Prostate gland (tissue), 2 donors: ENCODE data around the gene GLIS1.

Experiments used
- CTCF ChIP-seq, 4 experiments: fragments of 200-600 bp in 2 of 4; fragments of 450-650 bp in 2 of 4; sonication (generic) in 2 of 4; IDR thresholded peaks; 1 replicate in 3 of 4; 2 replicates in 1 of 4; pipeline ENCODE4 v1.5.1; 2016 to 2019; ENCODE audit warnings: antibody characterized with exemption in 4 of 4, mild to moderate bottlenecking in 2 of 4, moderate library complexity in 2 of 4
- POLR2AphosphoS5 ChIP-seq: sonication (generic); formaldehyde crosslinking; IDR thresholded peaks from one replicate; pipeline ENCODE4 v1.6.1; 2017; ENCODE audit warnings: antibody characterized with exemption

DNA sequence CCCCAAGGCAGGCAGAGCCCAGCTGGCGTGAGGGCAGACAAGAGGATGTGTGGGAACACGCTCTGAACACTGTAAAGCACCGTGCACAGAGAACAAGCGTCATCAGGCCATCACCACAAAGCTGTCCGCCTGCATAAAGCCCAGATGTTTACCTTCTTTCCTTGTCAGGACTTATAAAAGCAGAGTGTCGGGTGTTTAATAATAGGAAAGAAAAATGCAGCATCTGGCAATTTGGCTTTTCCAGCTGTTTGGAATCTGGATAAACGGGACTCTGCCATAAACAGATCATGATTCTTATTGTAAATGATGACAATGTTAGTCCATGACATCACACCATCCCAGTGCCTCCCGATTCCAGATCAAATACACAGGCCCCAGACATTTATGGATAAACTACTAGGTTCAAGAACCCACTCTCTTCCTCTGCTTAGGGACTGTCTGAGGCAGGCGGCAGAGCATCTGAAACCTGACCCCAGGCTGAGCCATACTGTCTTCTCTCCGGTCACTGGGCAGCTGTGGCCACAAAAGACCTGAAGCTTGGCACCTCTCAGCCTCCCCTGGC is 4.2 kb downstream of the GLIS1 start:
- TF ChIP-seq CTCF (IDR thresholded peaks at IDR 0.05): no peak
- TF ChIP-seq POLR2AphosphoS5: no peak
